SK-N-SH (cell line): ENCODE results near the gene CNPPD1. TPM values are rescaled to one million over a fixed set of nuclear protein-coding genes. Genes with fewer than 3 reads are reported as not detected.

Experiments used
- CTCF ChIA-PET: fragments of 300-600, 350-600 bp; formaldehyde crosslinking; extraction: SDS; loops from one replicate; lab custom pipeline; 2021; lab: Yijun Ruan, JAX
- POLR2A ChIA-PET: fragments of 350-600 bp; sonication (Branson Sonifier 250); formaldehyde crosslinking; extraction: SDS; loops from one replicate; lab custom pipeline; 2020; ENCODE audit warnings: antibody characterized with exemption, inconsistent platforms; lab: Yijun Ruan, JAX
- DNase-seq: peaks from one replicate; pipeline ENCODE4 v3.0.0; 2012
- H2AFZ ChIP-seq: fragments of 200-600 bp; sonication (generic); 2 replicates; pipeline ENCODE4 v1.8.1; 2016; ENCODE audit warnings: antibody characterized with exemption, mild to moderate bottlenecking, low read depth
- H3F3A ChIP-seq: fragments of 200-600 bp; sonication (generic); replicated peaks from 2 replicates; pipeline ENCODE3; 2016; ENCODE audit warnings: antibody characterized with exemption, mild to moderate bottlenecking; ENCODE audit not compliant: insufficient read depth
- H3K27ac ChIP-seq, 2 experiments: fragments of 200-500 bp in 1 of 2; fragments of 200-600 bp in 1 of 2; sonication (Bioruptor generic) in 1 of 2; sonication (generic), shearing (Covaris generic) in 1 of 2; 2 replicates each; pipeline versions ENCODE4 v1.5.1 to v1.6.1; 2014 to 2016; ENCODE audit warnings: low read depth in 2 of 2, inconsistent platforms in 1 of 2, low read length in 1 of 2, mild to moderate bottlenecking in 1 of 2, mixed read lengths in 1 of 2
- H3K27me3 ChIP-seq: fragments of 200-600 bp; sonication (generic), shearing (Covaris generic); 2 replicates; pipeline ENCODE4 v1.6.1; 2016; ENCODE audit warnings: mixed run types; ENCODE audit not compliant: insufficient read depth
- H3K36me3 ChIP-seq, 2 experiments: fragments of 200-500 bp in 1 of 2; fragments of 200-600 bp in 1 of 2; sonication (Bioruptor generic) in 1 of 2; sonication (generic) in 1 of 2; replicated peaks in 1 of 2; 2 replicates each; pipeline versions ENCODE3 to v1.5.1; 2014 to 2016; ENCODE audit warnings: low read length in 1 of 2, mild to moderate bottlenecking in 1 of 2; ENCODE audit not compliant: insufficient read depth in 2 of 2, control insufficient read depth in 1 of 2
- H3K4me1 ChIP-seq, 2 experiments: fragments of 200-500 bp in 1 of 2; fragments of 200-600 bp in 1 of 2; sonication (Bioruptor generic) in 1 of 2; sonication (generic), shearing (Covaris generic) in 1 of 2; 2 replicates each; pipeline versions ENCODE4 v1.5.1 to v1.6.1; 2014 to 2016; ENCODE audit warnings: low read depth in 1 of 2, low read length in 1 of 2, mixed run types in 1 of 2; ENCODE audit not compliant: insufficient read depth in 2 of 2, control insufficient read depth in 1 of 2
- H3K4me2 ChIP-seq: fragments of 200-600 bp; sonication (generic), shearing (Covaris generic); 2 replicates; pipeline ENCODE4 v1.6.1; 2017; ENCODE audit warnings: mixed run types
- H3K4me3 ChIP-seq, 2 experiments: fragments of 200-500 bp in 1 of 2; fragments of 200-600 bp in 1 of 2; sonication (Bioruptor generic) in 1 of 2; sonication (generic), shearing (Covaris generic) in 1 of 2; 2 replicates each; pipeline versions ENCODE4 v1.5.1 to v1.8.1; 2014 to 2016; ENCODE audit warnings: low read depth in 2 of 2, inconsistent platforms in 1 of 2, low read length in 1 of 2, mild to moderate bottlenecking in 1 of 2, mixed read lengths in 1 of 2, moderate library complexity in 1 of 2
- H3K79me2 ChIP-seq: fragments of 200-600 bp; sonication (generic); 2 replicates; pipeline ENCODE4 v1.8.1; 2017; ENCODE audit warnings: mild to moderate bottlenecking; ENCODE audit not compliant: insufficient read depth
- H3K9ac ChIP-seq: fragments of 200-600 bp; sonication (generic); 2 replicates; pipeline ENCODE4 v1.6.1; 2017; ENCODE audit warnings: mixed run types
- H3K9me2 ChIP-seq: fragments of 200-600 bp; sonication (generic); 2 replicates; pipeline ENCODE4 v1.6.1; 2017; ENCODE audit warnings: mixed run types
- H3K9me3 ChIP-seq: fragments of 200-600 bp; sonication (generic); 2 replicates; pipeline ENCODE4 v1.6.1; 2017; ENCODE audit warnings: mixed run types, mild to moderate bottlenecking, moderate library complexity
- H4K20me1 ChIP-seq: fragments of 200-600 bp; sonication (generic); 2 replicates; pipeline ENCODE4 v1.6.1; 2017; ENCODE audit warnings: mild to moderate bottlenecking, mixed run types; ENCODE audit not compliant: insufficient read depth
- EP300 ChIP-seq, 2 experiments: IDR thresholded peaks; 2 replicates each; pipeline versions ENCODE4 v1.4.0 to v1.6.1; 2012; ENCODE audit warnings: borderline replicate concordance in 1 of 2, low read depth in 1 of 2, low read length in 1 of 2
- EZH2phosphoT487 ChIP-seq: fragments of 200-600 bp; sonication (generic); IDR thresholded peaks from 2 replicates; pipeline ENCODE4 v1.6.1; 2017; ENCODE audit warnings: low read depth, mixed run types, mild to moderate bottlenecking, antibody characterized with exemption, moderate library complexity, borderline replicate concordance
- FOSL2 ChIP-seq: IDR thresholded peaks from 2 replicates; pipeline ENCODE4 v1.4.0; 2012; ENCODE audit warnings: low read depth, mild to moderate bottlenecking, moderate library complexity, borderline replicate concordance
- FOXM1 ChIP-seq: IDR thresholded peaks from 2 replicates; pipeline ENCODE4 v1.4.0; 2012; ENCODE audit warnings: low read depth, mild to moderate bottlenecking
- GABPA ChIP-seq: IDR thresholded peaks from 2 replicates; pipeline ENCODE4 v1.4.0; 2012; ENCODE audit warnings: low read depth, mild to moderate bottlenecking
- GATA2 ChIP-seq: sonication (generic); formaldehyde crosslinking; IDR thresholded peaks from 2 replicates; pipeline ENCODE4 v1.5.0; 2020; ENCODE audit warnings: mild to moderate bottlenecking, missing genetic modification reagents
- IRF3 ChIP-seq: fragments of 150-350 bp; IDR thresholded peaks from 2 replicates; pipeline ENCODE4 v1.6.1; 2016; ENCODE audit warnings: mild to moderate bottlenecking, low read depth, low read length
- MAX ChIP-seq: IDR thresholded peaks from 2 replicates; pipeline ENCODE4 v1.4.0; 2012; ENCODE audit warnings: low read depth
- MEF2A ChIP-seq: IDR thresholded peaks from 2 replicates; pipeline ENCODE4 v1.4.0; 2012; ENCODE audit warnings: low read depth, borderline replicate concordance
- MXI1 ChIP-seq: IDR thresholded peaks from 2 replicates; pipeline ENCODE4 v1.6.1; 2012; ENCODE audit warnings: mild to moderate bottlenecking, low read depth, low read length, improper control_type of control experiment
- NFIC ChIP-seq: IDR thresholded peaks from 2 replicates; pipeline ENCODE4 v1.4.0; 2012; ENCODE audit warnings: borderline replicate concordance
- PBX3 ChIP-seq: IDR thresholded peaks from 2 replicates; pipeline ENCODE4; 2012
- POLR2AphosphoS5 ChIP-seq: IDR thresholded peaks from 2 replicates; pipeline ENCODE4 v1.6.1; 2012; ENCODE audit warnings: low read depth, low read length
- RXRA ChIP-seq: IDR thresholded peaks from 2 replicates; pipeline ENCODE4 v1.4.0; 2012; ENCODE audit warnings: low read depth, mild to moderate bottlenecking, borderline replicate concordance
- TAF1 ChIP-seq: IDR thresholded peaks from 2 replicates; pipeline ENCODE4 v1.6.1; 2012; ENCODE audit warnings: low read depth, mild to moderate bottlenecking, low read length, moderate library complexity, borderline replicate concordance
- YY1 ChIP-seq: IDR thresholded peaks from 2 replicates; pipeline ENCODE4 v1.4.0; 2012; ENCODE audit warnings: low read depth, mild to moderate bottlenecking
- WGBS: methylation state at CpG from one replicate; pipeline ENCODE4 v1.1.6; 2017; ENCODE audit warnings: low lambda C conversion rate; 5-methylcytosine and 5-hydroxymethylcytosine counted together
- polyA plus RNA-seq, 3 experiments: library from polyadenylated mRNA; depleted of rRNA; stranded (reverse); fragments of >200 nt; gene quantifications; 2 replicates each; pipeline ENCODE4 v1.2.3, GENCODE V29; 2012
- TF ChIP-seq, protein P1 (sequence below): fragments of 200-600 bp; sonication (generic); IDR thresholded peaks from 2 replicates; pipeline ENCODE4 v1.6.1; 2017; ENCODE audit warnings: antibody characterized with exemption, mild to moderate bottlenecking, moderate library complexity

The CNPPD1 gene
- polyA plus RNA-seq, 1 of the 3 experiments (the other 2 are of a cell fraction), result 75.9 TPM

DNA sequence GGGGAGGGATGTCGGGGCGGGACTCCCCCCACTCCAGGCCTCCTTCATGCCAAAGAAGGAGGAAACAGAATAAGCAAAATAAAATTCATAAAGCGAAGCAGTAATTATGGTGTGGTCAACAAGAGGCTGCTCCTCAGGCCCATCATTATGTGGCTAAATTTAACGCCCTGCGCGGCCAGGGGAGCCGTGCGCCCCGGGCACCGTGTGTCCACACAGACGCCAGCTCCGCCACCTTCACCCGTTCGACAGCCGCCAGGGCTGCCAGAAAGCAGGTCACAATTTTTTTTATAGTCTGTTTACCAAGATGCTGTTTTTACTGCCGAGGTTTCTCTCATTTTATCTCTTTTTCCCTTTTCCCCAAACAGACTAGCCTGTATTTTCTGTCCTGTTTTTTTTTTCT is 47.1 kb downstream of the CNPPD1 start:
- ChIA-PET POLR2A (no interaction called here), CTCF (interaction anchor here (0.8 to 8.2 kb wide), 12 partner anchors 9 to 232 kb away, joined by 3 to 70 read pairs (median 4); partner anchors contain the start of gene NHEJ1)
- H3K36me3 ChIP-seq, result no peaks in the 10 kb centered on the region
- H3K27ac ChIP-seq, result no peak overlapping the region
- no peak for DNase-seq
- 98% methylated on average over 16 of the region's 16 CpGs for WGBS
- H3K4me3 ChIP-seq, result no peak overlapping the region
- no peaks in the 10 kb centered on the region for H3K9me2 ChIP-seq
- no peak overlapping the region for H3K4me2 ChIP-seq
- no peaks in the 10 kb centered on the region for H3K27me3 ChIP-seq
- TF ChIP-seq FOSL2 (no peak), EZH2phosphoT487 (no peak), EP300 (IDR thresholded peaks at IDR 0.05; ENCODE audit: borderline replicate concordance in 1 of 2, low read depth in 1 of 2, low read length in 1 of 2) (no peak), TAF1 (no peak), MXI1 (no peak), IRF3 (no peak), YY1 (no peak), NFIC (no peak), FOXM1 (no peak)
- TF ChIP-seq, all 33 proteins: peak for 0
- no peaks in the 10 kb centered on the region for H3F3A ChIP-seq
- H3K9ac ChIP-seq, result no peak overlapping the region
- no peak overlapping the region for H2AFZ ChIP-seq
- no peaks in the 10 kb centered on the region for H3K9me3 ChIP-seq
- H3K4me1 ChIP-seq, result no peaks in the 10 kb centered on the region
- H3K79me2 ChIP-seq, result no peaks in the 10 kb centered on the region
- H4K20me1 ChIP-seq, result no peaks in the 10 kb centered on the region

- CTCF ChIA-PET, result interaction anchor here (0.8 to 8.2 kb wide), 9 partner anchors 8 to 231 kb away, joined by 3 to 70 read pairs (median 7); partner anchors contain the start of gene NHEJ1
- DNase-seq, result no peak
Measured at GRCh38 chr2:219128396-219128795, 48.3 kb downstream of the CNPPD1 start.

GRCh38 chr2:219127037-219127635 is 49.6 kb downstream of the CNPPD1 start:
- Histone ChIP-seq H3K79me2 (no peaks in the 10 kb centered on the region), H4K20me1 (no peaks in the 10 kb centered on the region), H3K4me3 (no peak overlapping the region), H3F3A (no peaks in the 10 kb centered on the region), H3K4me2 (no peak overlapping the region), H3K9me3 (no peaks in the 10 kb centered on the region), H2AFZ (no peak overlapping the region), H3K36me3 (no peaks in the 10 kb centered on the region), H3K9ac (no peak overlapping the region), H3K9me2 (no peaks in the 10 kb centered on the region), H3K4me1 (no peaks in the 10 kb centered on the region; a peak in 2 of 4 replicates), H3K27ac (no peak overlapping the region), H3K27me3 (no peaks in the 10 kb centered on the region)
- DNase-seq, result no peak
- CTCF ChIA-PET, result interaction anchor here (0.8 to 8.2 kb wide), 7 partner anchors 7 to 98 kb away, joined by 3 to 70 read pairs (median 8); partner anchors contain the start of gene NHEJ1
- WGBS, result 81% methylated on average over 2 of the region's 2 CpGs
- POLR2A ChIA-PET, result no interaction called here
- TF ChIP-seq MAX (no peak), EZH2phosphoT487 (no peak), RXRA (no peak), MEF2A (no peak), POLR2AphosphoS5 (no peak), GABPA (no peak), PBX3 (no peak), YY1 (no peak), GATA2 (CRISPR knock-in tag) (no peak)
- TF ChIP-seq, protein P1, sequence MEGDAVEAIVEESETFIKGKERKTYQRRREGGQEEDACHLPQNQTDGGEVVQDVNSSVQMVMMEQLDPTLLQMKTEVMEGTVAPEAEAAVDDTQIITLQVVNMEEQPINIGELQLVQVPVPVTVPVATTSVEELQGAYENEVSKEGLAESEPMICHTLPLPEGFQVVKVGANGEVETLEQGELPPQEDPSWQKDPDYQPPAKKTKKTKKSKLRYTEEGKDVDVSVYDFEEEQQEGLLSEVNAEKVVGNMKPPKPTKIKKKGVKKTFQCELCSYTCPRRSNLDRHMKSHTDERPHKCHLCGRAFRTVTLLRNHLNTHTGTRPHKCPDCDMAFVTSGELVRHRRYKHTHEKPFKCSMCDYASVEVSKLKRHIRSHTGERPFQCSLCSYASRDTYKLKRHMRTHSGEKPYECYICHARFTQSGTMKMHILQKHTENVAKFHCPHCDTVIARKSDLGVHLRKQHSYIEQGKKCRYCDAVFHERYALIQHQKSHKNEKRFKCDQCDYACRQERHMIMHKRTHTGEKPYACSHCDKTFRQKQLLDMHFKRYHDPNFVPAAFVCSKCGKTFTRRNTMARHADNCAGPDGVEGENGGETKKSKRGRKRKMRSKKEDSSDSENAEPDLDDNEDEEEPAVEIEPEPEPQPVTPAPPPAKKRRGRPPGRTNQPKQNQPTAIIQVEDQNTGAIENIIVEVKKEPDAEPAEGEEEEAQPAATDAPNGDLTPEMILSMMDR, result no peak

More at GRCh38 chr2:219128396-219128795, 48.3 kb downstream of the CNPPD1 start:
- no peaks in the 10 kb centered on the region for H3K36me3 ChIP-seq
- no peaks in the 10 kb centered on the region for H3F3A ChIP-seq
- WGBS, result 95% methylated on average over 7 of the region's 7 CpGs
- H3K4me1 ChIP-seq, result no peaks in the 10 kb centered on the region; a peak in 1 of 4 replicates
- no peaks in the 10 kb centered on the region for H4K20me1 ChIP-seq
- no peak overlapping the region for H3K9ac ChIP-seq
- no peak overlapping the region for H2AFZ ChIP-seq
- TF ChIP-seq MEF2A, result no peak
- TF ChIP-seq, all 33 proteins: peak for 0
- POLR2A ChIA-PET, result no interaction called here
- H3K4me3 ChIP-seq, result no peak overlapping the region
- no peaks in the 10 kb centered on the region for H3K9me2 ChIP-seq
- H3K27ac ChIP-seq, result no peak overlapping the region
- H3K9me3 ChIP-seq, result no peaks in the 10 kb centered on the region
- H3K79me2 ChIP-seq, result no peaks in the 10 kb centered on the region
- H3K4me2 ChIP-seq, result no peak overlapping the region
- H3K27me3 ChIP-seq, result no peaks in the 10 kb centered on the region
